Cardiac muscle cell (in vitro differentiated cells and primary cell): ENCODE results near the gene CD59. TPM values are rescaled to one million over a fixed set of nuclear protein-coding genes. Genes with fewer than 3 reads are reported as not detected.
A peak's percentile ranks its signal among the peaks of the same experiment; 100 is the strongest.

ENCODE experiments used
- DNase-seq, 2 donors: peaks; one replicate each; pipeline versions ENCODE4 v3.0.0 to v3.0.0-alpha.2; 2010 to 2017; ENCODE audit warnings: low read depth in 1 of 2, low spot score in 1 of 2
- H3K27ac ChIP-seq: fragments of 200-600 bp; sonication (generic); 2 replicates; pipeline ENCODE4 v1.5.1; 2016
- H3K27me3 ChIP-seq: fragments of 200-600 bp; sonication (generic); 2 replicates; pipeline ENCODE4 v1.6.0; 2016; ENCODE audit warnings: control low read depth
- H3K36me3 ChIP-seq: fragments of 200-600 bp; sonication (generic); 2 replicates; pipeline ENCODE4 v1.5.1; 2016; ENCODE audit warnings: control low read depth
- H3K4me1 ChIP-seq: fragments of 200-600 bp; sonication (generic); 2 replicates; pipeline ENCODE4 v1.8.1; 2017; ENCODE audit warnings: low read depth, mild to moderate bottlenecking, mixed run types
- H3K4me3 ChIP-seq: fragments of 200-600 bp; sonication (generic); 2 replicates; pipeline ENCODE4 v1.5.1; 2016; ENCODE audit warnings: mild to moderate bottlenecking
- H3K9me3 ChIP-seq: fragments of 200-600 bp; sonication (generic); 2 replicates; pipeline ENCODE4 v1.5.1; 2017; ENCODE audit warnings: low read depth, mild to moderate bottlenecking, control low read depth
- polyA plus RNA-seq: library from polyadenylated mRNA; unstranded; fragments of >200 nt; fragmentation: Nextera tagmentation; extraction: Ambion mirVana; gene quantifications from 2 replicates; pipeline ENCODE4 v1.2.1, GENCODE V29; 2016
- total RNA-seq: library from RNA; depleted of rRNA; stranded (reverse); fragments of >200 nt; gene quantifications from 2 replicates; pipeline ENCODE4 v1.2.3, GENCODE V29; 2016
- TF ChIP-seq, protein P1 (sequence below): IDR thresholded peaks from 2 replicates; pipeline ENCODE4 v1.5.1; 2012; ENCODE audit warnings: low read depth, mild to moderate bottlenecking, low read length

The CD59 gene
- total and polyA plus RNA-seq, 2 experiments from 2014 or later = 60.6 to 108 TPM

GRCh38 chr11:33696411-33696810 lies 39.8 kb downstream of the CD59 start:
- peaks cover 5% of the 10 kb centered on the region for H3K4me1 ChIP-seq
- H3K4me3 ChIP-seq = no peak overlapping the region
- TF ChIP-seq, protein P1, sequence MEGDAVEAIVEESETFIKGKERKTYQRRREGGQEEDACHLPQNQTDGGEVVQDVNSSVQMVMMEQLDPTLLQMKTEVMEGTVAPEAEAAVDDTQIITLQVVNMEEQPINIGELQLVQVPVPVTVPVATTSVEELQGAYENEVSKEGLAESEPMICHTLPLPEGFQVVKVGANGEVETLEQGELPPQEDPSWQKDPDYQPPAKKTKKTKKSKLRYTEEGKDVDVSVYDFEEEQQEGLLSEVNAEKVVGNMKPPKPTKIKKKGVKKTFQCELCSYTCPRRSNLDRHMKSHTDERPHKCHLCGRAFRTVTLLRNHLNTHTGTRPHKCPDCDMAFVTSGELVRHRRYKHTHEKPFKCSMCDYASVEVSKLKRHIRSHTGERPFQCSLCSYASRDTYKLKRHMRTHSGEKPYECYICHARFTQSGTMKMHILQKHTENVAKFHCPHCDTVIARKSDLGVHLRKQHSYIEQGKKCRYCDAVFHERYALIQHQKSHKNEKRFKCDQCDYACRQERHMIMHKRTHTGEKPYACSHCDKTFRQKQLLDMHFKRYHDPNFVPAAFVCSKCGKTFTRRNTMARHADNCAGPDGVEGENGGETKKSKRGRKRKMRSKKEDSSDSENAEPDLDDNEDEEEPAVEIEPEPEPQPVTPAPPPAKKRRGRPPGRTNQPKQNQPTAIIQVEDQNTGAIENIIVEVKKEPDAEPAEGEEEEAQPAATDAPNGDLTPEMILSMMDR = no peak
- H3K27ac ChIP-seq = no peak overlapping the region
- no peak for DNase-seq
- H3K27me3 ChIP-seq = no peaks in the 10 kb centered on the region
- no peaks in the 10 kb centered on the region for H3K36me3 ChIP-seq
- no peaks in the 10 kb centered on the region for H3K9me3 ChIP-seq

GRCh38 chr11:33695051-33695566 lies 41.1 kb downstream of the CD59 start:
- TF ChIP-seq, protein P1 = no peak
- Histone ChIP-seq H3K4me1 (peaks cover 10% of the 10 kb centered on the region), H3K27me3 (no peaks in the 10 kb centered on the region), H3K9me3 (no peaks in the 10 kb centered on the region), H3K4me3 (no peak overlapping the region), H3K27ac (no peak overlapping the region), H3K36me3 (no peaks in the 10 kb centered on the region)
- no peak for DNase-seq

- Histone ChIP-seq H3K9me3 (no peaks in the 10 kb centered on the region), H3K4me1 (peaks cover 10% of the 10 kb centered on the region), H3K4me3 (no peak overlapping the region), H3K27ac (no peak overlapping the region), H3K36me3 (no peaks in the 10 kb centered on the region), H3K27me3 (no peaks in the 10 kb centered on the region)
- no peak for DNase-seq
- TF ChIP-seq, protein P1 = no peak
Observed at GRCh38 chr11:33694346-33695050, 41.7 kb downstream of the CD59 start.

GRCh38 chr11:33692541-33692940 lies 43.7 kb downstream of the CD59 start:
- DNase-seq = no peak
- Histone ChIP-seq H3K27ac (no peak overlapping the region), H3K27me3 (no peaks in the 10 kb centered on the region), H3K36me3 (no peaks in the 10 kb centered on the region), H3K4me3 (no peak overlapping the region), H3K9me3 (no peaks in the 10 kb centered on the region), H3K4me1 (peaks cover 5% of the 10 kb centered on the region)
- TF ChIP-seq, protein P1 = no peak

GRCh38 chr11:33692013-33692504 lies 44.2 kb downstream of the CD59 start:
- TF ChIP-seq, protein P1 = no peak
- Histone ChIP-seq H3K4me1 (peaks cover 5% of the 10 kb centered on the region), H3K27me3 (no peaks in the 10 kb centered on the region), H3K9me3 (no peaks in the 10 kb centered on the region), H3K4me3 (no peak overlapping the region), H3K27ac (no peak overlapping the region), H3K36me3 (no peaks in the 10 kb centered on the region)
- DNase-seq = peak in 1 of 2 donors; percentile 97
